Esophagus squamous epithelium (tissue), 4 donors: ENCODE data around the gene CCDC170.

Experiments used
- POLR2A ChIP-seq, 4 donors: fragments of 450-650 bp; IDR thresholded peaks; one replicate each; pipeline ENCODE4 v1.6.1; 2017; ENCODE audit warnings: antibody characterized with exemption in 4 of 4, mild to moderate bottlenecking in 4 of 4, moderate library complexity in 3 of 4
- TF ChIP-seq, protein P1 (sequence below), 6 experiments: fragments of 450-650 bp in 4 of 6; fragments of 200-600 bp in 2 of 6; sonication (generic) in 2 of 6; IDR thresholded peaks; one replicate each; pipeline ENCODE4 v1.5.1; 2016 to 2019; ENCODE audit warnings: antibody characterized with exemption in 6 of 6, mild to moderate bottlenecking in 4 of 6, moderate library complexity in 4 of 6

- TF ChIP-seq, protein P1, sequence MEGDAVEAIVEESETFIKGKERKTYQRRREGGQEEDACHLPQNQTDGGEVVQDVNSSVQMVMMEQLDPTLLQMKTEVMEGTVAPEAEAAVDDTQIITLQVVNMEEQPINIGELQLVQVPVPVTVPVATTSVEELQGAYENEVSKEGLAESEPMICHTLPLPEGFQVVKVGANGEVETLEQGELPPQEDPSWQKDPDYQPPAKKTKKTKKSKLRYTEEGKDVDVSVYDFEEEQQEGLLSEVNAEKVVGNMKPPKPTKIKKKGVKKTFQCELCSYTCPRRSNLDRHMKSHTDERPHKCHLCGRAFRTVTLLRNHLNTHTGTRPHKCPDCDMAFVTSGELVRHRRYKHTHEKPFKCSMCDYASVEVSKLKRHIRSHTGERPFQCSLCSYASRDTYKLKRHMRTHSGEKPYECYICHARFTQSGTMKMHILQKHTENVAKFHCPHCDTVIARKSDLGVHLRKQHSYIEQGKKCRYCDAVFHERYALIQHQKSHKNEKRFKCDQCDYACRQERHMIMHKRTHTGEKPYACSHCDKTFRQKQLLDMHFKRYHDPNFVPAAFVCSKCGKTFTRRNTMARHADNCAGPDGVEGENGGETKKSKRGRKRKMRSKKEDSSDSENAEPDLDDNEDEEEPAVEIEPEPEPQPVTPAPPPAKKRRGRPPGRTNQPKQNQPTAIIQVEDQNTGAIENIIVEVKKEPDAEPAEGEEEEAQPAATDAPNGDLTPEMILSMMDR (IDR thresholded peaks at IDR 0.05) = no peak
- TF ChIP-seq POLR2A (IDR thresholded peaks at IDR 0.05) = no peak
Observed at GRCh38 chr6:151585741-151586140, 91.9 kb downstream of the CCDC170 start.
